ENCODE data around the gene SELENOO.

DNA sequence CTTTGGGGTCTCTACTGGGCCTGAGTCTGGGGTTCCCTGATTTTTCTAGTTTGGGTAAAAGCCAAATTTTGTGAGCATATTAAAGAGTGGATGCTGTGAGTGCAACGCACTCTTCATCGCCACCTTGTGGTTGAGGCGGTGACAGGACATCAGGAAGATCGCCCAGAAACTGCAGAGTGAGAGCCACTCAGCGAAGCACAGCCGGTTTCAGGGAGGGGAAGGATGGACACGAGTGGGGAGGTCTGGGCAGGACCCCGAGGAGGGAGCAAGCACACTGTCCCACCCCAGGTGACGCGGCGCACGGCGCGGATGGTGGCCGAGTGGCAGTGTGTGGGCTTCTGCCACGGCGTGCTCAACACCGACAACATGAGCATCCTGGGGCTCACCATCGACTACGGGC, 9.1 kb downstream of the SELENOO start:
- TF ChIP-seq, protein P1, sequence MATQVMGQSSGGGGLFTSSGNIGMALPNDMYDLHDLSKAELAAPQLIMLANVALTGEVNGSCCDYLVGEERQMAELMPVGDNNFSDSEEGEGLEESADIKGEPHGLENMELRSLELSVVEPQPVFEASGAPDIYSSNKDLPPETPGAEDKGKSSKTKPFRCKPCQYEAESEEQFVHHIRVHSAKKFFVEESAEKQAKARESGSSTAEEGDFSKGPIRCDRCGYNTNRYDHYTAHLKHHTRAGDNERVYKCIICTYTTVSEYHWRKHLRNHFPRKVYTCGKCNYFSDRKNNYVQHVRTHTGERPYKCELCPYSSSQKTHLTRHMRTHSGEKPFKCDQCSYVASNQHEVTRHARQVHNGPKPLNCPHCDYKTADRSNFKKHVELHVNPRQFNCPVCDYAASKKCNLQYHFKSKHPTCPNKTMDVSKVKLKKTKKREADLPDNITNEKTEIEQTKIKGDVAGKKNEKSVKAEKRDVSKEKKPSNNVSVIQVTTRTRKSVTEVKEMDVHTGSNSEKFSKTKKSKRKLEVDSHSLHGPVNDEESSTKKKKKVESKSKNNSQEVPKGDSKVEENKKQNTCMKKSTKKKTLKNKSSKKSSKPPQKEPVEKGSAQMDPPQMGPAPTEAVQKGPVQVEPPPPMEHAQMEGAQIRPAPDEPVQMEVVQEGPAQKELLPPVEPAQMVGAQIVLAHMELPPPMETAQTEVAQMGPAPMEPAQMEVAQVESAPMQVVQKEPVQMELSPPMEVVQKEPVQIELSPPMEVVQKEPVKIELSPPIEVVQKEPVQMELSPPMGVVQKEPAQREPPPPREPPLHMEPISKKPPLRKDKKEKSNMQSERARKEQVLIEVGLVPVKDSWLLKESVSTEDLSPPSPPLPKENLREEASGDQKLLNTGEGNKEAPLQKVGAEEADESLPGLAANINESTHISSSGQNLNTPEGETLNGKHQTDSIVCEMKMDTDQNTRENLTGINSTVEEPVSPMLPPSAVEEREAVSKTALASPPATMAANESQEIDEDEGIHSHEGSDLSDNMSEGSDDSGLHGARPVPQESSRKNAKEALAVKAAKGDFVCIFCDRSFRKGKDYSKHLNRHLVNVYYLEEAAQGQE (IDR thresholded peaks at IDR 0.05; ENCODE audit: low read depth), result no peak
- TF ChIP-seq, protein P2, sequence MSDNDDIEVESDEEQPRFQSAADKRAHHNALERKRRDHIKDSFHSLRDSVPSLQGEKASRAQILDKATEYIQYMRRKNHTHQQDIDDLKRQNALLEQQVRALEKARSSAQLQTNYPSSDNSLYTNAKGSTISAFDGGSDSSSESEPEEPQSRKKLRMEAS (IDR thresholded peaks at IDR 0.05), result no peak
- TF ChIP-seq TEAD4 (IDR thresholded peaks at IDR 0.05) (no peak), CEBPB (IDR thresholded peaks at IDR 0.05) (no peak), EP300 (IDR thresholded peaks at IDR 0.05; ENCODE audit: borderline replicate concordance) (no peak), TAF1 (IDR thresholded peaks at IDR 0.05; ENCODE audit: low read depth) (no peak), ZBTB7A (IDR thresholded peaks at IDR 0.05; ENCODE audit: low read depth) (no peak), NFIC (IDR thresholded peaks at IDR 0.05) (0 out of 2 replicates have a peak, but pooled peaks have one; percentile 20)

Measured in Ishikawa (cell line).